ENCODE data around the gene INSYN2B.

The INSYN2B gene

GRCh38 chr5:169922474-169922873 is 57.8 kb downstream of the INSYN2B start:
- DNase-seq: no peak

DNA sequence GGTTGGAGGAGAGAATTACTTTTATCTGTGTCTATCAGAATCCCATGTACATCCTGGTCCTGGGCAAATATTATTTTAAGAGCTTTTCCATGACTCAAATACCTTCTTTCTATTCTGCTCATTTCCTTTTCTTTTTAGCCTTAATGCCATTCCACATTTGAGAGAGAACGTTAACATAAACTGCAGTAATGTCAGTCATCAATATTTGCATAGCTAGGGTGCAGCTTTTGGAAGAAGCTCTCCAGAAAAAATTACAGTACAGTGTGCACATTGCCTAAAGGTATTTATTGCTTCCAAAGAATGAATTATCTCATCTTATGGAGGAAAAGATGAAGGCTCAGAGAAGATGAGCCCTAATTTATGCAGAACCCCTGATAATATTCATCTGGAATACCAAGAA is 58.3 kb downstream of the INSYN2B start:
- no peak for DNase-seq

GRCh38 chr5:169921384-169921783 is 58.9 kb downstream of the INSYN2B start:
- no peak for DNase-seq

DNA sequence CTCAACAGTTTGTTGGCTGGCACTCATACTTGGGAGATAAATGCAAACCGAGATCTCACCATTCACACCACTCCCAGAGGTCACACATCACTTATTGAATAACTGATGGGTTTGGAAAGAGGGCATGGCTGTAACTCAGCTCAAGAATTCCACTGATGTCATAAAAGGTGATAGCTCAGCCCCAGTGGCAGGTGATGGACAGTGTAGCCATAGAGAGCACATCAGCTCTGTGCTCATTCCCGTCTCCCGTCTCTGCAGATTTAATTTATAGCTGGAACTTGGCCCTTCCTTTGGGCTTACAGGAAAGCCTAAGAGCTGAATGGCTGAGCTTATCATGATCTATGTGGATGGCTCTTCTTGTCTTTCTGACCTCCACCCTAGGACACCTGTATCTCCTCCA is 59.8 kb downstream of the INSYN2B start:
- DNase-seq: no peak

- no peak for DNase-seq
Observed at GRCh38 chr5:169918228-169918627, 62.1 kb downstream of the INSYN2B start.

DNA sequence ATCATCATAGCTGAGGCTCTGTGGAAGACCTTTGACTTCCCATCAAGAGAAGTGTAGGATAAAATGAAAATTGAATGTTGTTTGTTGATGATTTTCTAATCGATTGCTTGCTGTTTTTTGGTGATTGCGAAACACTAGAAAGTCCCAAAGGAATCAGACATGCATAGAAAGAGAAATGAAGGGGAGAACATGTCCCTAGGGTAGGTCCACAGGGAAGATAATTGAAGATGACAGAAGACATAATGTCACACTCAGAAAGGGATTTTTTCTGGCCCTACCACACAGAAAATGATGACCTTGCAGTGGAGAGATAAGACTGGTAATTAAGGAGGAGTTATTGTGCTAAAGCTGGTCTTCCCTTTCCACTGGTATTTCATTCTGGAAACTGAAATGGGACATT is 62.8 kb downstream of the INSYN2B start:
- DNase-seq: no peak

GRCh38 chr5:169914766-169915165 is 65.5 kb downstream of the INSYN2B start:
- DNase-seq: no peak

GRCh38 chr5:169913479-169913878 is 66.8 kb downstream of the INSYN2B start:
- no peak for DNase-seq

- DNase-seq: no peak
Observed at GRCh38 chr5:169911448-169912212, 68.7 kb downstream of the INSYN2B start.

- no peak for DNase-seq
Observed at GRCh38 chr5:169910393-169910792, 69.9 kb downstream of the INSYN2B start.

- DNase-seq: no peak
Observed at GRCh38 chr5:169909945-169910344, 70.3 kb downstream of the INSYN2B start.

GRCh38 chr5:169908864-169909263 is 71.4 kb downstream of the INSYN2B start:
- DNase-seq: no peak

GRCh38 chr5:169906745-169907649 is 73.3 kb downstream of the INSYN2B start:
- no peak for DNase-seq

DNA sequence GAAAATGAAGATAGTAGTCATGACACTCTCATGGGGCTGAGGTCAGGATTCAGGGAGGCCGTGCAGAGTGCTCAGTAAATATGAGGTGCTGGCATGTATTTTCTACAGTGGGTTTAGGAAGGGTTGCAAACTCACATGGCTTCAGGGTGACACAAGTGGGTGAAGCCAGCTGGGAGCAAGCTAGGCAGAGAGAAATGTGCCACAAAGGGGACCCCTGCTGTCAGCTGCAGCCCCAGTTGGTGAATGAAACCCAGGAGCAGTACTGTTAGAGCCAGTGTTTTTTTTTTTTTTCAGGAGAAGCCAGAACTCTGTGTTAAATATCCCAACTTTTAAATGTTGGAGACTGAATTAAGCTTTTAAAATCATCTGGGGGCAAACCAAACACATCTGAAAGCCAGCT is 75.3 kb downstream of the INSYN2B start:
- DNase-seq: no peak

- no peak for DNase-seq
Observed at GRCh38 chr5:169904508-169904907, 75.8 kb downstream of the INSYN2B start.

GRCh38 chr5:169904059-169904458 is 76.2 kb downstream of the INSYN2B start:
- no peak for DNase-seq

GRCh38 chr5:169901896-169902295 is 78.4 kb downstream of the INSYN2B start:
- no peak for DNase-seq

- DNase-seq: no peak
Observed at GRCh38 chr5:169897481-169897880, 82.8 kb downstream of the INSYN2B start.

GRCh38 chr5:169895926-169896325 is 84.4 kb downstream of the INSYN2B start:
- no peak for DNase-seq

- no peak for DNase-seq
Observed at GRCh38 chr5:169893571-169893970, 86.7 kb downstream of the INSYN2B start.

DNA sequence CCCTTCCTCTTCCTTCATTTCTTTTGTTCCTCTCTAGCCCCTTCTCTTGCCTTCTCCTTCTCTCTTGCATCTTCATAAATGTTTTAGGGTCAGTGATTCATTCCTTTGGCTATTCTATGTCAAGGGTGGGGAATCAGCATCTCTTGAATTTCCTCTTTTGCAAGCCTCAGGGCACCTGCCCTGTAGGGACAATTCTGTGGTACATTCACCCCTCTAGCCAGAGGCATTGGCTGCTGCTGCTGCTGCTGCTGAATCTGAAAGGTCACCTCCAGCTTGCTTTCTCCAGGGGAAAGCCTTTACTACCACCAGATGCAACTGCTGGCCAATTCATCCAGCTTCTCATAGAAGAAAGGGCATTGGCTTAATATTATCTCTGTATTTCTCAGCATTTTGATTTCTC is 87.3 kb downstream of the INSYN2B start:
- DNase-seq: no peak

DNA sequence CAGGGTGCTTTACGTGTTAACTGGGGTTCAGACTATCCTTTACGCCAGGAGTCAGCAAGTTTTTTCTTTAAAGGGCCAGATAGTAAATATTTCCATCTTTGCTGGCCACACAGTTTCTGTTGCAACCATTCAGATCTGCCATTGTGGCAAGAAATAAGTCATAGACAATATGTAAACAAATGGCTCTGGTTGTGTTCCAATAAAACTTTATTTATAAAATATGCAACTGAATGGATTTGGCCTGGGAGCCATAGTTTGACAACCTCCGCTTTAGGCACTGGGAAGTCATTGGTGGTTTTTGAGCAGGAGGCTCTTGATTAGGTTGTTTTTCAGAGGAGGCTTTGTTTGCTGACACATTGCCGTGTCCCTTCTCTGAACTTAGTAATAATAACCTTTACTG is 90.7 kb downstream of the INSYN2B start:
- no peak for DNase-seq

DNA sequence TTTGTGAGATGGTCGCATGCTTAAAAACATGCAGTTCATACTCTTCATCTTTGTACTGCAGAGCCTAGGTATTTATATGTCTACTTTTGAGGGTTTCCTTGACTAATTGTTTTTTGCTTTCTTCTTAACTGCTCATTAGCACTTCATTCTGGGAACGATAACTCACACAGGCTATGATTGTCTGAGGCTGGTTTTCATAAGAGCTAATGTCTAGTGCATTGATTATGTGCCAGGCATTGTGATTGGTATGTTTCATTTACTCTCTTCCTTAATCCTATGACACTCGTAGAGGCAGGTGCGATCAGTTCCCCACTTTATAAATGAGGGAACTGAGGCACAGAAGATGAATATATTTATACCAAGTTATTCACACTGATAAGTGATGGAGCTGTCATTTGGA is 93.6 kb downstream of the INSYN2B start:
- no peak for DNase-seq

DNA sequence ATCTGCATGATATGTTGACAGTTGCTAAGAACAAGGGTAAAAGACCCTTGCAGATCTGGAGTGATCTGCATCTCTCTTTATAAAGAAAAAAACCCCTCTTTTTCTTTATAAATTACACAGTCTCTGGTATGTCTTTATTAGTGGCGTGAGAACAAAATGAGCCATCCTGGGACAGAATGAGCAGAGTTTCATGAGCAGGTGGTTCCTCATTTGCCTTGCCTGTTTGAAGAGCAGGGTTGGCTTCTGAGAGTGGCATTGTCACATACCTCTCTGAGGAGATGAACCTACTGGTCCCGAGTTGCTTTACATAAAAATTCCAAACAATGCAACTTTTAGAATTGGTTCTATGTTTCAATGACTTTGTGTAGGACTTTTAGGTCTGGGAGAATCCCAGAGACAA is 94.3 kb downstream of the INSYN2B start:
- no peak for DNase-seq

All from activated CD8-positive, alpha-beta memory T cell treated with anti-CD3 and anti-CD28 coated beads for 24 hours (primary cell).